Measurements from ENCODE around the gene PGC.

The PGC gene

GRCh38 chr6:41705311-41705995 lies 41.7 kb downstream of the PGC start:
- TF ChIP-seq CTCF (IDR thresholded peaks at IDR 0.05): no peak

GRCh38 chr6:41704656-41705310 lies 42.4 kb downstream of the PGC start:
- TF ChIP-seq CTCF (IDR thresholded peaks at IDR 0.05): no peak

GRCh38 chr6:41704028-41704427 lies 43.2 kb downstream of the PGC start:
- TF ChIP-seq CTCF (IDR thresholded peaks at IDR 0.05): no peak

- no peak for TF ChIP-seq CTCF (IDR thresholded peaks at IDR 0.05)
These were observed 44.3 kb downstream of the PGC start for GRCh38 chr6:41702771-41703494.

- TF ChIP-seq CTCF (IDR thresholded peaks at IDR 0.05): no peak
These were observed 45.0 kb downstream of the PGC start for GRCh38 chr6:41702089-41702745.

GRCh38 chr6:41700463-41701347 lies 46.5 kb downstream of the PGC start:
- no peak for TF ChIP-seq CTCF (IDR thresholded peaks at IDR 0.05)

GRCh38 chr6:41699063-41699462 lies 48.1 kb downstream of the PGC start:
- no peak for TF ChIP-seq CTCF (IDR thresholded peaks at IDR 0.05)
